HG03175 (cell line): ENCODE data around the gene MGAT3.

Source experiments
- ATAC-seq: cut with Tn5 transposase; IDR thresholded peaks from one replicate; pipeline ENCODE4 v1.9.1; 2021; ENCODE audit warnings: mild to moderate bottlenecking, moderate library complexity; ENCODE audit not compliant: unreplicated experiment

MGAT3 gene

GRCh38 chr22:39448205-39449054, 8.4 kb upstream of the MGAT3 start:
- ATAC-seq, result no peak

DNA sequence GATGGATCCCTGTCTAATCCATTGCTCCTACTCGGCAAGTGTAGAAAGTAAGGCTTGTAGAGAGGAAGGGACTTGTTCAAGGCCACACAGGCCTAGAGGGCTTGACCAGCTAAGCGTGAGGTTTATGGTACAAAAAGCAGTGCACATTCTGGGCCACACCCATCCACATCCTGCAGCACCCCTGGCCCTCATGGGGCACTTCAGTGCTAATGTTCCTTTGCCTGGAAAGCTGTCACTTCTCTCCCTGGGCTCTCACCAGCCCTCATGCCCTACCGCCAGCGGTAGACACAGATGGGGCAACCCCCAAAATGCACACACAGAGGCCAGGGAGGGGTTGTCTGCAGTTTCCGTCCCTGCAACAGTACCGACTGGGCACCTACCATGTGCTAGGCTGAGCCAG, 7.1 kb upstream of the MGAT3 start:
- ATAC-seq, result no peak

DNA sequence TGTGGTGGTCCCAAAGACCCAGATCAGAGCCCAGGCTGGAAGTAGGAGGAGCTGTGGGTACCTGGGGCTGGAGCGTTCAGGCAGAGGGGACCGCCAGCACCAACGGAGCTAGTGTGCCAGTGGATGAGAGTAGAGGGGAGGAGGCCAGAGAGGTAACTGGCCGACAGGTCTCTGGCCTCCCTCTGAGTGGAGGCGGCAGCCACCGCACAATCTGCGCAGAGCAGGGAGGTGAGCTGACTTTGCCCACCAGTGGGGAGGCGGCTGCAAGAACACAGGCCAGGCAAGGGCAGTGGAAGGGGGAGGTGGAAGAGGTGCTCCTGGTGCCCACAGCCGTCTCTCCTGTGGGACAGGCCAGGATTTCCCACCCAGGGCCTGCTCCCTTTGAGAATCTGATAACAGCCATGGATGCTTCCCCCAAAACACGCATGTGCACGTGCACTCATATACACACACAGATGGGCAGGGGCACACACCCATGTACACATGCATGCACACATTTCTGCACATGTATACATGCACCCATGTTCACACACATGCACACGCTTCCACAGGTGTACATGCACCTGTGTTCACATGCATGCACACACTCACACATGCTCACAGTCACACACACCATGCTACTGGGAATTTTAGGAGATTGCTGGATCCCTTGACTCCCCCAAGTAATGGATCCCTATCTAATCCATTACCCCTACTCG, 6.4 kb upstream of the MGAT3 start:
- ATAC-seq, result no peak

GRCh38 chr22:39452740-39453040, 4.1 kb upstream of the MGAT3 start:
- no peak for ATAC-seq

GRCh38 chr22:39453765-39454378, 2.9 kb upstream of the MGAT3 start:
- ATAC-seq, result no peak

DNA sequence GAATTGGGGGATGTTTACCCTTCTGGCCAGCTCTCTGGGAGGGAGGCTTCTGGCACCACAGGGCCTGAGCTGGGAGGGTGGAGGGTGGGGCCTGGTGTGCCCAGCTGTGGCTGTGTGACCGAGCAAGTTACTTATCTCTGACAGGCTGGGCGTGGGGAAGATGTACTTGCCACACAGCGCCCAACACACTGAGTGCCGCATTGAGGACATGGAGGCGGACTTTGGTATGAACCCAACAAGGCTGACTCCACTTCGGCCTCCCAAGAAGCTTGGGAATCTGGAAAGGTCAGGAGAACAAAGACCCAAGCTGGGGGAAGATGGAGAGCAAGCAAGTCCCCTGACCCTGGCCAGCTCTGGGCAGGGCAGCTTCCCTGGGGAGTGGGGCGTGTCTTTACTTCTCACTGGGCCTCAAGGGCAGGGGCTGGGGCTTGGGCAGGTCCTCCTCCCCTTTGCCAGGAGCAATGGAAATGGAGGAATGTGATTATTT, 2.4 kb upstream of the MGAT3 start:
- ATAC-seq, result no peak

DNA sequence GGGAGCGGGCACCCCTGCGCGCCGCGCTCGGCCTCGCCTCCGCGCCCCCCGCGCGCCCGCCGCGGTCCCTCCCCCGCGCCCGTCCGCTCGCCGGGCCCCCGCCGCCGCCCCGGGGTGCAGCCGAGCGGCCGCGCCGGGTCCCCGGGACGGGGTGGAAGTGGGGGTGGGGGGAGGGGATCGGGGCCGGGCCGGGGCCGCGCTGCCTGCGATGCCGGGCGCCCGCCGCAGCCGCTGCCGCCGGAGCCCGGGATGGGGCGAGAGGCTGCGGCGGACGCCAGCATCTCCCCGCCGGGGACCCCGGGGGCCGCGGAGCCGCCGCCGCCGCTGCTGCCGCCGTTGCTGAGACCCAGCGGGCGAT, 365 bp downstream of the MGAT3 start:
- ATAC-seq, result no peak

DNA sequence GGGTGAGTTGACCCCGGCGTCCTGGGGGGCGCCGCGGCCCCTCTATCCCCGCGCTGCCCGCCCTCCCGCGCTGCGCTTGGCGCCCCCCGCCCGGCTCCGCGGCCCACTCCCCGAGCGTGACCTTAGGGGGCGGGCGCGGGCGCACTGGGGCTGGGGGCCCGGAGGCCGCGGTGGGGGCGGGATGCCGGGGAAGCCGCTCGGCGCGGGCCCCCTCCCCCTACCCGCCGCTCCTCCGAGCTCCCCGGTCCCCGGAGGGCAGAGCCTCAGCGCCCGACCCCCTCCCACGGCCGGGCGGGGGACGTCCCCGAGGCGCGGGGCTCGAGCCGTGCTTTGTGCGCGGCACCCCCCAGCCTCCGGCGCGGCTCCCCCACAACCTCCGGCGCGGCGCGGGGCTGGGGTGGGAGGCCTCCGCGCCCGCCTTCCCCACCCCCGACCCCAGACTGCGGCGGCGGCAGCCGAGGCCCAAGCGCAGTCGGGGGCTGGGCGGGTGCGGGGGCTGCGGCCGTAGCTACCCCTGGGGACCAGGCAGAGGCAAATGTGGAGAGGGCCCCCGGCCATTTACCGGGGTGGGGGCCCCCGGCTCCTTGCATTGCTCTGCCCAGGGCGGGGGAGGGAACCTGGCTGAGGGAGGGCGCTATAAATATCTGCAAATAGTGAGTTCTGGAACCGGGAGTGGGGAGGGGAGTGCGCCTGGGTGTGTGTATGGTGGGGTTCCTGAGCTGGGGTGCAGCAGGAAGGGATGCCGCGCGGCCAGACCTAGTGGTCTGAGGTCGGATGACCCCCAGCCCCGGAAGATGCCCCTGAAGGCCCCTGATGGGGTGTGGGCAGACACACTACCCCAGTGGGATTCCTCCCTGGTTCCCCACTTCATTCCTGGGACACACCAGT, 988 bp downstream of the MGAT3 start:
- ATAC-seq, result no peak

- no peak for ATAC-seq
Measured at GRCh38 chr22:39458444-39459083, 1.8 kb downstream of the MGAT3 start.

DNA sequence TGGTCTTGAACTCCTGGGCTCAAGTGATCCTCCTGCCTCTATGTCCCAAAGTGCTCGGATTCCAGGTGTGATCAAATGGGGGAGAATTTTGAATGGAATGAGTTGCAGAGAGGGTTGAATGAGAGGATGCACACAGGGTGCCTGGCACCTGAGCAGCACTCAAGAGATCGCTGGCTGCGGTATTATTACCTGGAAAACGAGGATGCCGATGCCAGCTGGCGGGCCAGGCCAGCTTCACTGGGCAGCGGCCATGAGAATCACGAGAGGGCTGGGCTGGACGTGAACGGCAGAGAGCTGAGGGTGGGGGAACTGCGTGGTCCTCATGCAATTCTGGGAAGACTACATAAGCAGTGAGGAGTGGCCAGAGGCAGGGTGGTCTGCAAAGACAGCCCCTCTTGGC, 2.9 kb downstream of the MGAT3 start:
- no peak for ATAC-seq

DNA sequence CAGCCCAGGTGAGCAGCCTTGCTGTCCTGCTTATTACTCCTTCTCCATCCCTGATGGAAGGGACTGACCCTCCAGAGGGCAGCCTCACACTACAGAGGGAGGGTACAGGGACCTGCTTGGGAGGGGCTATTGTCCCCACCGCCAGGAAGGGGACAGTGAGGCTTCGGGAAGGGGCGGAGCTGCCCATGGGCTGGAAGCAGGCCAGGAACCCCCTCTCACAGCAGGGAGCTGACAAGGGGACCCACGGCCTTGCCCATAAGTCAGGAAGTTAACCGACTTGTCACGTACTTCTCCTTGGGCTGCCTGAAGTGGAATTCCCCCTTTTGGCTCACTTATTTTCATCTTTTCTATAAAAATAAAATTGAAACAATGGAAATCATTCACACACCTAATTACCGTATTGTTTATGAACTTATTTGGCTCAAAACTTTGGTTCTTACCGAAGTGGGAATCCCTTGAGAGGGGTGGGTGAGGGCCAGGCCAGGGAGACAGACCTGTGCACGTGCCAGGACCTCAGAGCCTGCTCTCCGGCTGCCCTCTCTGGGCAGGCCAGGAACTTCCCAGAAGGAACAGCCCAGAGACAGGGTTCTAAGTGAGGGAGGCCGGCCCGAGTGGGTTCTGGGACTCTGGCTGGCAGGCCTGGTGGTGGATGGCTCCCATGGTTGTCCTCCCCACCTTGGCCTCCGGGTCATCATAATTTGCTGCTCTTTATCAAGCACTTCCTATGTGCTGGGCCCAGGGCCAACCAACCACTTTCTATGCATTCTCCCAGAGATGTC, 5.8 kb downstream of the MGAT3 start:
- no peak for ATAC-seq

GRCh38 chr22:39463277-39463676, 6.5 kb downstream of the MGAT3 start:
- no peak for ATAC-seq

- ATAC-seq, result no peak
Measured at GRCh38 chr22:39463931-39464390, 7.1 kb downstream of the MGAT3 start.

GRCh38 chr22:39466228-39467006, 9.6 kb downstream of the MGAT3 start:
- ATAC-seq, result no peak

DNA sequence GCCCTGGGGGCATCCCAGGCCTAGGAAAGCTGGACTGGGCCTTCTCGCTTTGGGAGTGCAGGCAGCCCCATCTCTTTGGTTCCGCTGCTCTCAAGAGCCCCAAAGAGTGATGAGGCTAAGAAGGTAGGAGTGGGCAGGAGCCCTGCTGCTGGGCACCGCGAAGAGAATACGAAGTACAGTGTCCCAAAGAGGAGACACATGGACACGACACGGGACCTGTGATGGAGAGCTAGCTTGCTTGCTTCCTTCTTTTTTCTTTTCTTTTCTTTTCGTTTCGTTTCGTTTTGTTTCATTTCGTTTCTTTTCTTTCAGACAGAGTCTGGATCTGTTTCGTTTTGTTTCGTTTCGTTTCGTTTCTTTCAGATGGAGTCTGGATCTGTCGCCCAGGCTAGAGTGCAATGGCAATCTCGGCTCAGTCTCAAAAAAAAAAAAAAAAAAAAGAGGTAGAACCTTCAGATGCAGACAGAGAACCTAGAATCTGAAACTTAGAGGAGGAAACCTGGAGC, 10.6 kb downstream of the MGAT3 start:
- ATAC-seq, result no peak

GRCh38 chr22:39468487-39469325, 11.9 kb downstream of the MGAT3 start:
- ATAC-seq, result no peak

DNA sequence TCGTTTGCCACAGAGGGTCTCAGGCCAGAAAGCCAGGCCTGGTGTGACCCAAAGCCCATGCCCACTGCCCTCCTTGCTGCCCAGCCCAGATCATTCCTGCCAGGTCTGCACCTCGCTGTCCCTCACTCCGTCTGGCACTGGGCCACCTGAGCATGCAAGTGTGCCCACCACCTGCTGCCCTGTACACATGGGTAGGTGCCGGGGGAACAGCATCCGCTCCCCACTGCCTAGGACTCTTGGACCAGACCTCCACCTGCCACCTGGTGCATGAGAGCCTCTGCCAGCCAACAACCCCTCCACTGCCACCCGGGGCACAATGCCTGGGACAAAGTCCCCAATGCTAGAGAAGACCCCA, 12.5 kb downstream of the MGAT3 start:
- ATAC-seq, result no peak
